PC-3 (cell line): ENCODE results near the gene SIAH2. TPM values are rescaled to one million over a fixed set of nuclear protein-coding genes. Genes with fewer than 3 reads are reported as not detected.

Experiments
- ATAC-seq: fragments of 200-7000 bp; cut with Tn5 transposase; 2 replicates; pipeline ENCODE4 v1.9.1; 2020; ENCODE audit warnings: mild to moderate bottlenecking, moderate library complexity
- BruUV-seq: library from RNA; stranded (reverse); fragments of 400-500 nt; replicated peaks from 2 replicates; lab custom pipeline; 2021; lab: Mats Ljungman, UMichigan
- CTCF ChIA-PET: fragments of 300-600 bp; sonication (Branson Sonifier 250); formaldehyde crosslinking; loops from one replicate; lab custom pipeline; 2022; ENCODE audit warnings: antibody characterized with exemption; lab: Charles Lee
- POLR2A ChIA-PET: fragments of 300-600 bp; sonication (Branson Sonifier 250); formaldehyde crosslinking; loops from one replicate; lab custom pipeline; 2022; ENCODE audit warnings: antibody characterized with exemption; ENCODE audit not compliant: unreplicated experiment; lab: Charles Lee
- DNase-seq: peaks from one replicate; pipeline ENCODE4 v3.0.0-alpha.2; 2015
- H2AFZ ChIP-seq: fragments of 300-600 bp; sonication (generic); 2 replicates; pipeline ENCODE4 v1.6.0; 2016; ENCODE audit warnings: antibody characterized with exemption, low read length
- H3F3A ChIP-seq: fragments of 300-600 bp; sonication (generic); one replicate; pipeline ENCODE4 v1.6.0; 2017; ENCODE audit warnings: antibody characterized with exemption, low read length, control low read depth, mild to moderate bottlenecking; ENCODE audit not compliant: unreplicated experiment
- H3K27ac ChIP-seq: fragments of 300-600 bp; sonication (generic); 2 replicates; pipeline ENCODE4 v1.5.1; 2016; ENCODE audit warnings: mild to moderate bottlenecking, low read length
- H3K27me3 ChIP-seq: fragments of 300-600 bp; sonication (generic); 2 replicates; pipeline ENCODE4 v1.6.1; 2016; ENCODE audit warnings: low read length, mixed read lengths
- H3K36me3 ChIP-seq: fragments of 300-600 bp; sonication (generic); 2 replicates; pipeline ENCODE4 v1.6.1; 2016; ENCODE audit warnings: low read depth, mixed run types, low read length, mixed read lengths
- H3K4me1 ChIP-seq: fragments of 300-600 bp; sonication (generic); 2 replicates; pipeline ENCODE4 v1.5.1; 2016; ENCODE audit warnings: low read length; ENCODE audit not compliant: insufficient read depth
- H3K4me2 ChIP-seq: fragments of 300-600 bp; sonication (generic); 2 replicates; pipeline ENCODE4 v1.6.0; 2016; ENCODE audit warnings: low read length
- H3K4me3 ChIP-seq: fragments of 300-600 bp; sonication (generic); 2 replicates; pipeline ENCODE4 v1.5.1; 2016; ENCODE audit warnings: mild to moderate bottlenecking, low read length, mixed read lengths
- H3K79me2 ChIP-seq: fragments of 300-600 bp; sonication (generic); 2 replicates; pipeline ENCODE4 v1.6.1; 2017; ENCODE audit warnings: low read length, mixed read lengths
- H3K9ac ChIP-seq: fragments of 300-600 bp; sonication (generic); 2 replicates; pipeline ENCODE4 v1.6.0; 2016; ENCODE audit warnings: mild to moderate bottlenecking, low read length
- H3K9me2 ChIP-seq: fragments of 300-600 bp; sonication (generic); replicated peaks from 2 replicates; pipeline ENCODE4 v1.6.1; 2016; ENCODE audit warnings: mixed run types, low read length, mixed read lengths
- H3K9me3 ChIP-seq: fragments of 300-600 bp; sonication (generic); 2 replicates; pipeline ENCODE4 v1.6.1; 2016; ENCODE audit warnings: low read length, mixed read lengths
- H4K20me1 ChIP-seq: fragments of 300-600 bp; sonication (generic); 2 replicates; pipeline ENCODE4 v1.6.1; 2016; ENCODE audit warnings: low read length, mixed read lengths
- EZH2 ChIP-seq: fragments of 300-600 bp; sonication (generic); IDR thresholded peaks from one replicate; pipeline ENCODE4 v1.6.1; 2017; ENCODE audit warnings: antibody characterized with exemption, mild to moderate bottlenecking, low read length; ENCODE audit not compliant: unreplicated experiment
- EZH2phosphoT487 ChIP-seq: fragments of 300-600 bp; sonication (generic); IDR thresholded peaks from 2 replicates; pipeline ENCODE4 v1.6.1; 2018; ENCODE audit warnings: mild to moderate bottlenecking, antibody characterized with exemption, low read length, borderline replicate concordance
- intact Hi-C: fragments of 100-400 bp; cut with micrococcal nuclease; formaldehyde crosslinking; loops from 2 replicates; pipeline ENCODE4 v1.9.0; 2023
- total RNA-seq: library from RNA; depleted of rRNA; stranded (reverse); fragments of >200 nt; gene quantifications from 2 replicates; pipeline ENCODE4 v1.2.3, GENCODE V29; 2014
- TF ChIP-seq, protein P1 (sequence below): fragments of 300-600 bp; sonication (generic); conservative IDR thresholded peaks from 2 replicates; pipeline ENCODE4 v1.5.1; 2017; ENCODE audit warnings: antibody characterized with exemption, low read depth, mild to moderate bottlenecking, low read length

Gene SIAH2
- total RNA-seq, 1 experiment from 2014 or later: 37.8 TPM

DNA sequence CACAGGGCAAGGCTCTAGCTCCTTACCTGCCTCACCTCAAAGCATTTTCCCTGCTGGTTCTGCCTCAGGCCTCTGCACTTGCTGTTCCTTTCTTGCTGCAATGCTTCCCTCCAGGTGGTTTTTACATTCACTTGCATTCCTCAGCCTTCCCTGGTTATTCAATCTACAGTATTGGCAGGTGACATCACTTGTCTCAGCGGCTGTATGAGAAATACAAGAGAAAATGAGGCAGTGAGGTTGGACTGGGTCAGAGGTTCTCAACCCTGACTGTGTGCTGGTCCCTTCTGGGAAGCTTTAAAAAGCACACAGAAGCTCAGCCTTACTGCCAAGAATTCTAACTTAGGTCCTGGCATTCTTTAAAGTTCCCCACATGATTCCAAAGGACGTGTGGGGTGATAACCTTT lies 26.7 kb downstream of the SIAH2 start:
- no TSS peak for BruUV-seq
- no peak for DNase-seq
- H3K9me2 ChIP-seq: no peaks in the 10 kb centered on the region
- no peaks in the 10 kb centered on the region for H3F3A ChIP-seq
- no peak overlapping the region for H3K27ac ChIP-seq
- H3K36me3 ChIP-seq: 0 out of 2 replicates have a peak, but pooled peaks cover 5% of the 10 kb centered on the region
- no peaks in the 10 kb centered on the region for H3K27me3 ChIP-seq
- peaks cover 6% of the 10 kb centered on the region; the same call in 1 of the 2 replicates for H3K4me1 ChIP-seq
- intact Hi-C loops: no loop called here
- H3K9me3 ChIP-seq: no peaks in the 10 kb centered on the region
- TF ChIP-seq EZH2phosphoT487 (no peak), EZH2 (no peak)
- TF ChIP-seq, protein P1, sequence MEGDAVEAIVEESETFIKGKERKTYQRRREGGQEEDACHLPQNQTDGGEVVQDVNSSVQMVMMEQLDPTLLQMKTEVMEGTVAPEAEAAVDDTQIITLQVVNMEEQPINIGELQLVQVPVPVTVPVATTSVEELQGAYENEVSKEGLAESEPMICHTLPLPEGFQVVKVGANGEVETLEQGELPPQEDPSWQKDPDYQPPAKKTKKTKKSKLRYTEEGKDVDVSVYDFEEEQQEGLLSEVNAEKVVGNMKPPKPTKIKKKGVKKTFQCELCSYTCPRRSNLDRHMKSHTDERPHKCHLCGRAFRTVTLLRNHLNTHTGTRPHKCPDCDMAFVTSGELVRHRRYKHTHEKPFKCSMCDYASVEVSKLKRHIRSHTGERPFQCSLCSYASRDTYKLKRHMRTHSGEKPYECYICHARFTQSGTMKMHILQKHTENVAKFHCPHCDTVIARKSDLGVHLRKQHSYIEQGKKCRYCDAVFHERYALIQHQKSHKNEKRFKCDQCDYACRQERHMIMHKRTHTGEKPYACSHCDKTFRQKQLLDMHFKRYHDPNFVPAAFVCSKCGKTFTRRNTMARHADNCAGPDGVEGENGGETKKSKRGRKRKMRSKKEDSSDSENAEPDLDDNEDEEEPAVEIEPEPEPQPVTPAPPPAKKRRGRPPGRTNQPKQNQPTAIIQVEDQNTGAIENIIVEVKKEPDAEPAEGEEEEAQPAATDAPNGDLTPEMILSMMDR: no peak
- no peak for ATAC-seq
- ChIA-PET POLR2A (no interaction called here), CTCF (no interaction called here)
- H3K4me3 ChIP-seq: no peak overlapping the region
- H3K79me2 ChIP-seq: peaks cover 6% of the 10 kb centered on the region
- H4K20me1 ChIP-seq: no peaks in the 10 kb centered on the region
- no peak overlapping the region for H3K9ac ChIP-seq
- H3K4me2 ChIP-seq: no peak overlapping the region
- no peak overlapping the region for H2AFZ ChIP-seq

DNA sequence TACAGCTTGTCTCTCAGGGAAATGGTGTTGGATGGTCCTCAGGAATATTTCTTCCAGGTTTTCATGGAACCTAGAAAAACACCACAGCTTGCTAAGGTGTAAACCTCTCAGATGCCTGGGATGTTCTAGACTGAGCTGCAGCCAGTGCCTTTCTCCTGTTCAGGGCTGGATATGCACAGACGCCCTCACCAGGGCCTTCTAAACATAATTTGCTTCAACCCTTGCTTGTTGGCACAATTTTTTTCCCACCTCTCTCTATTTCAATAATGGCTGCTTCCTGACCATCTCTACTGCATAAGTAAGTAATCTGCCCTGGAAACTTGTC lies 28.2 kb downstream of the SIAH2 start:
- ChIA-PET CTCF (no interaction called here), POLR2A (no interaction called here)
- no peak; the same call in 1 of the 2 replicates for ATAC-seq
- no peaks in the 10 kb centered on the region for H3K79me2 ChIP-seq
- no peak overlapping the region for H2AFZ ChIP-seq
- no TSS peak for BruUV-seq
- TF ChIP-seq, protein P1: no peak
- no peak for TF ChIP-seq EZH2phosphoT487
- no peak for TF ChIP-seq EZH2
- H4K20me1 ChIP-seq: no peaks in the 10 kb centered on the region
- H3K9me2 ChIP-seq: no peaks in the 10 kb centered on the region
- no peak overlapping the region for H3K27ac ChIP-seq
- H3K9me3 ChIP-seq: no peaks in the 10 kb centered on the region
- no peak overlapping the region for H3K4me3 ChIP-seq
- H3F3A ChIP-seq: no peaks in the 10 kb centered on the region
- H3K27me3 ChIP-seq: no peaks in the 10 kb centered on the region
- intact Hi-C loops: no loop called here
- H3K4me1 ChIP-seq: peaks cover 6% of the 10 kb centered on the region; the same call in 1 of the 2 replicates
- no peaks in the 10 kb centered on the region for H3K36me3 ChIP-seq
- no peak overlapping the region for H3K9ac ChIP-seq
- no peak overlapping the region for H3K4me2 ChIP-seq
- no peak for DNase-seq

DNA sequence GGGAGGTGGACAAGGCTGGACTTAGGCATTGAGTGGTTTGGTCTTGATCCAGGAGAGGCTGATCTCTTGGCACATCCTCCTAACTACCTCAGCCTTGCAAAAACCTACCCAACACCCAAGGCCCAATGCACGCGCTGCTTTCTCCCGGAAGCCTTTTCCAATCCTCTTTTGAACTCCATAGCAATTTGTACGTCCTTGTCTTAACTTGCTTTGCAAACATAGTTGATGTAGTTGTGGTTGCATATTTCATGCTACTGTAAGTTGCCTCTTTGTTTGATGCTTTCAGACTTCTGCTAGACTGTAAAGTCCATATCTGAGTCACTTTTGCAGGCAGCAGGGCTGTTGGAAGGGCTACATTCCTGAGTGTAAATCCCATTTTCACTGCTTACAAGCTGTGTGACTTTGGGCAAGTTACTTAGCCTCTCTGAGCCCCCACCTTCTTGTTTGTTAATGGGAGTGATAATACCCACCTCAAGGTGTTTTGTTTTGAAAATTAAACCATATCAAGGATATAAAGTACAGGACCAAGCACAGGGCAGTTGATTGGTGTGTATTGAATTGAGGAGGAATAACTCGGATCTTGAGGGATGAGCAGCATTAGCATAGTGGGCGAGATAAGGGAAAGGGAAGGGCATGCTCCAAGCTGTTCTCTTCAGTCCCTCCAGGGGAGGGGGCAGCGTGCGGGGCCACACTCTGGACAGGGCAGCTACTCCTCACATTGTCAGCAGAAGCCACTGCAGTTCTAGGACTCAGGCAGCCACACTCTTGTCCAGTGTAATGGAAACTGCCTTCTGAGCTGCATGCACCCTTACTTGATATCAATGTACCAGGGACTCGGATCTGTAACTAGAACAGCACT lies 28.8 kb downstream of the SIAH2 start:
- Histone ChIP-seq H3K4me2 (no peak overlapping the region), H3K36me3 (no peaks in the 10 kb centered on the region), H3K9ac (no peak overlapping the region), H4K20me1 (no peaks in the 10 kb centered on the region), H3K27me3 (no peaks in the 10 kb centered on the region), H2AFZ (no peak overlapping the region), H3K4me1 (peaks cover 6% of the 10 kb centered on the region; the same call in 1 of the 2 replicates), H3K9me2 (no peaks in the 10 kb centered on the region), H3K4me3 (no peak overlapping the region), H3K79me2 (no peaks in the 10 kb centered on the region), H3K27ac (no peak overlapping the region), H3K9me3 (no peaks in the 10 kb centered on the region), H3F3A (no peaks in the 10 kb centered on the region)
- ChIA-PET POLR2A (no interaction called here), CTCF (no interaction called here)
- intact Hi-C loops: no loop called here
- TF ChIP-seq EZH2phosphoT487: no peak
- no peak for TF ChIP-seq EZH2
- TF ChIP-seq, protein P1: no peak
- ATAC-seq: no peak
- no TSS peak for BruUV-seq
- DNase-seq: no peak
